Pancreas (tissue), 10 donors: ENCODE measurements around the gene EMILIN1. TPM values are rescaled to one million over a fixed set of nuclear protein-coding genes. Genes with fewer than 3 reads are reported as not detected.
A peak's percentile ranks its signal among the peaks of the same experiment; 100 is the strongest.
"Not testable (repeated sequence)": the region's sequence is repeated elsewhere in the genome, so short reads cannot be mapped to it uniquely, and the experiment has no call there.

Experiments used
- ATAC-seq, 4 donors: fragments of 200-7000 bp; cut with Tn5 transposase; one replicate each; pipeline versions ENCODE4 v1.8.0 to v1.9.1; 2020; ENCODE audit warnings: mild to moderate bottlenecking in 4 of 4, moderate library complexity in 4 of 4
- DNase-seq, 6 donors: peaks; one replicate each; pipeline ENCODE4 v3.0.0-alpha.2; 2020
- FAIRE-seq: peaks from 2 replicates; lab custom pipeline; 2012; peaks lifted over from hg19 to GRCh38; lab: Jason Lieb, UNC
- H3K27ac ChIP-seq, 4 donors: fragments of 200-600 bp; sonication (generic); 1 replicate in 3 of 4; 2 replicates in 1 of 4; pipeline versions ENCODE4 v1.5.0 to v1.8.0; 2020
- H3K27me3 ChIP-seq, 4 donors: fragments of 200-600 bp; one replicate each; pipeline ENCODE4 v1.8.0; 2021
- H3K36me3 ChIP-seq, 3 donors: fragments of 200-600 bp; sonication (generic) in 1 of 3; one replicate each; pipeline versions ENCODE4 v1.5.0 to v1.8.0; 2020 to 2021
- H3K4me1 ChIP-seq, 3 donors: fragments of 200-600 bp; one replicate each; pipeline ENCODE4 v1.8.0; 2021
- H3K4me3 ChIP-seq, 4 donors: fragments of 200-600 bp; sonication (generic) in 2 of 4; one replicate each; pipeline versions ENCODE4 v1.5.0 to v1.8.0; 2020 to 2021
- H3K9me3 ChIP-seq, 4 donors: fragments of 200-600 bp; one replicate each; pipeline ENCODE4 v1.8.0; 2021
- CTCF ChIP-seq, 4 donors: fragments of 200-600 bp; sonication (generic) in 3 of 4; IDR thresholded peaks; one replicate each; pipeline versions ENCODE4 v1.5.0 to v1.8.0; 2021; ENCODE audit warnings: antibody characterized with exemption in 4 of 4
- WGBS, 2 donors: extraction: QIAGEN DNeasy Blood & Tissue Kit; methylation state at CpG; one replicate each; pipeline ENCODE4 v1.1.7; 2013; 5-methylcytosine and 5-hydroxymethylcytosine counted together
- intact Hi-C, 3 donors: fragments of 100-400 bp; cut with DNase I; formaldehyde crosslinking; loops; one replicate each; pipeline versions ENCODE4 v1.11.1 to v1.14.2; 2022
- polyA plus RNA-seq, 2 donors: library from polyadenylated mRNA; stranded (reverse); fragments of 200-250 nt; gene quantifications; one replicate each; pipeline ENCODE4 v1.2.3, GENCODE V29; 2013
- total RNA-seq, 6 donors: library from RNA; stranded (reverse); fragmentation: NEBNext Ultra II Directional in 4 of 6; extraction: Animal tissue kit (Norgen Biotek cat#: 25700) in 4 of 6; gene quantifications; one replicate each; pipeline versions ENCODE4 v1.2.1 to v1.2.4, GENCODE V29; 2021 to 2023
- donor health status: healthy with polysubstance abuse.
- donor health status: DM: no; HTN: no; CAD: no; lungs with moderate emphysema.
- donor health status: DM: no; HTN: no; CAD: no.
- donor health status: control.
- donor health status: control.
- donor health status: Bipolar disorder and iron deficiency.
- donor health status: DM: yes; HTN: yes; CAD: no.
- donor health status: DM: no; HTN: no; CAD: no.
- donor health status: DM: no; HTN: no; CAD: no.
- donor health status: DM: yes; HTN: yes; CAD: no.

Gene EMILIN1
- total and polyA plus RNA-seq, 8 donors, result 2.6 to 47.1 (median 7.3) TPM

DNA sequence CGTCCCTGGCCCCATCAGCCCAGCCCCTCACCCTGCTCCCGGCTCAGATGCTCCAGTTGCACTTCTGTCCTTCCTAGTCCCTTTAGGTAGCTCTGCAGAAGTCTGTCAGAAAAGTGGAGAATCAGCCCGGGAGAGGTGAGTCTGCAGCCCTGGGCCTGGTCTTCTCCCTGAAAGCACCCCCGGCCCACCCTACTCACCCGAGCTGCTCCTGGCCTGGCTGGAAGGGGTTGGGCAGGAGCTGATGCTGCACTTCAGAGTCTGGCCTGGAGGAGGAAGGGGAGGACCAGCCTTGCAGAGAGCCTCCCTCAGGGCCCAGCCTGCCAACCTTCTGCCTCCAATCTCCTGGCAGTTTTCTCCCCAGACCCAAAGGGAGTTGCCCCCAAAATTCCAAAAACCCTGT is 23.9 kb downstream of the EMILIN1 start:
- no peak for ATAC-seq
- Histone ChIP-seq H3K36me3 (no peaks in the 10 kb centered on the region), H3K4me3 (no peak overlapping the region), H3K4me1 (no peaks in the 10 kb centered on the region), H3K27ac (no peak overlapping the region), H3K9me3 (no peaks in the 10 kb centered on the region), H3K27me3 (no peaks in the 10 kb centered on the region)
- DNase-seq, result no peak
- intact Hi-C loops, result loop anchor here in 1 of 3 donors (5.0 kb wide), 1 partner anchor 175 kb away; the partner anchor contains the start of gene DNAJC5G
- 80 to 92% methylated on average over 5 of the region's 5 CpGs for WGBS, 2 donors
- FAIRE-seq, result no peak
- TF ChIP-seq CTCF (IDR thresholded peaks at IDR 0.05), result no peak

DNA sequence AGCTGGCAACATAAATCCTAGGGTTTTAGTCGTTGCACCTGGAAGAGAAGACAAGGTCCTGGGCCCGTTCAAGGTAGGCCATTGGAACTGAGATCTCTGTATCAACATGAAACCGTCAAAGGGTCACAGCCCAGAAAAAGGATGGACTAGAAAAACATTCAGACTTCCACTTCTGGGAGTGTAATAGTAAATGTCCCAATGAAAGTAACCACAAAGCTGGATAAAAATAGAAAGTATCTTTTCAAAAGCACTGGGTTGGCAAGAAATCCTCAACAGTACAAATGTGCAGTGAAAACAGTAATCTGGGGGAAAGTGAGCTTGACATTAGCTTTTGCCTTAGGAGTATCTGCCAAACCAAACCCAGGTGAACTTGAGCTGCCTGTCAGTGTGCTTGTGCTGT is 27.6 kb downstream of the EMILIN1 start:
- H3K4me3 ChIP-seq, result no peak overlapping the region
- H3K4me1 ChIP-seq, result no peaks in the 10 kb centered on the region
- no peak for DNase-seq
- FAIRE-seq, result no peak
- no peaks in the 10 kb centered on the region for H3K36me3 ChIP-seq
- H3K9me3 ChIP-seq, result no peaks in the 10 kb centered on the region
- no peaks in the 10 kb centered on the region for H3K27me3 ChIP-seq
- no peak overlapping the region for H3K27ac ChIP-seq
- no peak for ATAC-seq
- 52 to 71% methylated on average over 3 of the region's 3 CpGs for WGBS, 2 donors
- intact Hi-C loops, result no loop called here
- no peak for TF ChIP-seq CTCF (IDR thresholded peaks at IDR 0.05)

GRCh38 chr2:27108221-27108620 is 29.8 kb downstream of the EMILIN1 start:
- intact Hi-C loops, result no loop called here
- Histone ChIP-seq H3K4me1 (no peaks in the 10 kb centered on the region), H3K9me3 (no peaks in the 10 kb centered on the region), H3K4me3 (no peak overlapping the region), H3K27ac (no peak overlapping the region), H3K27me3 (no peaks in the 10 kb centered on the region), H3K36me3 (no peaks in the 10 kb centered on the region)
- TF ChIP-seq CTCF (IDR thresholded peaks at IDR 0.05), result no peak
- ATAC-seq, result no peak
- DNase-seq, result no peak
- 56 to 69% methylated on average over 2 of the region's 2 CpGs for WGBS, 2 donors
- FAIRE-seq, result no peak

GRCh38 chr2:27109083-27109482 is 30.7 kb downstream of the EMILIN1 start:
- no peak for DNase-seq
- no peak for FAIRE-seq
- TF ChIP-seq CTCF (IDR thresholded peaks at IDR 0.05), result no peak
- no peaks in the 10 kb centered on the region for H3K36me3 ChIP-seq
- no peaks in the 10 kb centered on the region for H3K27me3 ChIP-seq
- intact Hi-C loops, result no loop called here
- no peaks in the 10 kb centered on the region for H3K9me3 ChIP-seq
- WGBS, 2 donors, result 84 to 92% methylated on average over 3 of the region's 3 CpGs
- no peak for ATAC-seq
- H3K4me1 ChIP-seq, result no peaks in the 10 kb centered on the region
- H3K4me3 ChIP-seq, result no peak overlapping the region
- no peak overlapping the region for H3K27ac ChIP-seq

- H3K27ac ChIP-seq, H3K4me3 ChIP-seq, H3K36me3 ChIP-seq, DNase-seq, FAIRE-seq, H3K27me3 ChIP-seq, intact Hi-C loops, ATAC-seq, H3K4me1 ChIP-seq, H3K9me3 ChIP-seq: not testable (repeated sequence)
- WGBS, 2 donors, result 70 to 78% methylated on average over 24 of the region's 24 CpGs
Measured at GRCh38 chr2:27110603-27111352, 32.4 kb downstream of the EMILIN1 start.

DNA sequence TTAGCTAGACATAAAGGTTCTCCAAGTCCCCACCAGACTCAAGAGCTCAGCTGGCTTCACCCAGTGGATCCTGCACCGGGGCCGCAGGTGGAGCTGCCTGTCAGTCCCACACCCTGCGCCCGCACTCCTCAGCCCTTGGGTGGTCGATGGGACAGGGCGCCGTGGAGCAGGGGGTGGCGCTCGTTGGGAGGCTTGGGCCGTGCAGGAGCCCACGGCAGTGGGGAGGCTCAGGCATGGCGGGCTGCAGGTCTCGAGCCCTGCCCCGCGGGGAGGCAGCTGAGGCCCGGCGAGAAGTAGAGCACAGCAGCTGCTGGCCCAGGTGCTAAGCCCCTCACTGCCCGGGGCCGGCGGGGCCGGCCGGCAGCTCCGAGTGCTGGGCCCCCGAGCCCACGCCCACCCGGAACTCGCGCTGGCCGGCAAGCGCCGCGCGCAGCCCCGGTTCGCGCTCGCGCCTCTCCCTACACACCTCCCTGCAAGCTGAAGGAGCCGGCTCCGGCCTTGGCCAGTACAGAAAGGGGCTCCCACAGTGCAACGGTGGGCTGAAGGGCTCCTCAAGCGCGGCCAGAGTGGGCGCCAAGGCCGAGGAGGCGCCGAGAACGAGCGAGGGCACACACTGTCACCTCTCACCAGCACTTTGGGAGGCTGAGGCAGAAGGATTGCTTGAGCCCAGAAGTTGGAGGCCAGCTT is 33.1 kb downstream of the EMILIN1 start:
- peak in 1 of 6 donors; percentile 50 for DNase-seq
- H3K9me3 ChIP-seq, H3K36me3 ChIP-seq, H3K4me1 ChIP-seq, ATAC-seq, FAIRE-seq, H3K27ac ChIP-seq, H3K27me3 ChIP-seq, intact Hi-C loops, H3K4me3 ChIP-seq: not testable (repeated sequence)
- WGBS, 2 donors, result 86 to 89% methylated on average over 41 to 49 of the region's 49 CpGs
